Subcutaneous abdominal adipose tissue (tissue), 5 donors: Measurements from ENCODE around the gene LSM6.

ENCODE experiments used
- H3K27ac ChIP-seq: one replicate; pipeline ENCODE4 v1.7.0; 2013; ENCODE audit warnings: low read depth, mild to moderate bottlenecking, inconsistent platforms, low read length, moderate library complexity
- H3K27me3 ChIP-seq, 5 donors: one replicate each; pipeline ENCODE4 v1.7.0; 2013; ENCODE audit warnings: low read length in 5 of 5, inconsistent platforms in 1 of 5; ENCODE audit not compliant: control insufficient read depth in 5 of 5, insufficient read depth in 4 of 5
- H3K36me3 ChIP-seq, 5 donors: one replicate each; pipeline ENCODE4 v1.7.0; 2013; ENCODE audit warnings: low read length in 5 of 5; ENCODE audit not compliant: control insufficient read depth in 5 of 5, insufficient read depth in 5 of 5
- H3K4me1 ChIP-seq, 5 donors: one replicate each; pipeline ENCODE4 v1.7.0; 2013; ENCODE audit warnings: low read length in 5 of 5, mild to moderate bottlenecking in 3 of 5, moderate library complexity in 1 of 5; ENCODE audit not compliant: control insufficient read depth in 5 of 5, insufficient read depth in 5 of 5
- H3K4me3 ChIP-seq, 5 donors: one replicate each; pipeline ENCODE4 v1.7.0; 2013; ENCODE audit warnings: low read length in 5 of 5, low read depth in 1 of 5
- H3K9ac ChIP-seq, 5 donors: one replicate each; pipeline ENCODE4 v1.7.0; 2013; ENCODE audit warnings: low read length in 5 of 5, mild to moderate bottlenecking in 4 of 5, moderate library complexity in 3 of 5
- H3K9me3 ChIP-seq, 5 donors: one replicate each; pipeline ENCODE4 v1.7.0; 2013; ENCODE audit warnings: low read length in 5 of 5; ENCODE audit not compliant: control insufficient read depth in 5 of 5
- donor health status: healthy.
- donor health status: healthy.
- donor health status: healthy.
- donor health status: healthy.
- donor health status: healthy.

LSM6 gene

GRCh38 chr4:146183209-146183608 is 7.7 kb downstream of the LSM6 start:
- peaks cover 0 to 23% (median 18%) of the 10 kb centered on the region in 5 donors for H3K4me1 ChIP-seq
- H3K27me3 ChIP-seq = no peaks in the 10 kb centered on the region
- no peak overlapping the region for H3K9ac ChIP-seq
- H3K4me3 ChIP-seq = no peak overlapping the region
- H3K27ac ChIP-seq = no peak overlapping the region
- no peaks in the 10 kb centered on the region for H3K9me3 ChIP-seq
- H3K36me3 ChIP-seq = peaks cover 18 to 32% (median 31%) of the 10 kb centered on the region in 5 donors

GRCh38 chr4:146186041-146186440 is 10.5 kb downstream of the LSM6 start:
- Histone ChIP-seq H3K4me1 (peaks cover 4 to 11% (median 6%) of the 10 kb centered on the region in 5 donors), H3K9ac (no peak overlapping the region), H3K9me3 (no peaks in the 10 kb centered on the region), H3K36me3 (peaks cover 30 to 57% (median 50%) of the 10 kb centered on the region in 5 donors), H3K27me3 (no peaks in the 10 kb centered on the region), H3K27ac (no peak overlapping the region), H3K4me3 (no peak overlapping the region)

GRCh38 chr4:146186596-146186995 is 11.1 kb downstream of the LSM6 start:
- H3K27ac ChIP-seq = no peak overlapping the region
- H3K36me3 ChIP-seq = peaks cover 30 to 57% (median 51%) of the 10 kb centered on the region in 5 donors
- no peaks in the 10 kb centered on the region for H3K27me3 ChIP-seq
- no peak overlapping the region for H3K4me3 ChIP-seq
- H3K9ac ChIP-seq = no peak overlapping the region
- H3K9me3 ChIP-seq = no peaks in the 10 kb centered on the region
- H3K4me1 ChIP-seq = peaks cover 4 to 16% (median 12%) of the 10 kb centered on the region in 5 donors

- Histone ChIP-seq H3K4me3 (no peak overlapping the region), H3K36me3 (peaks cover 22 to 43% (median 34%) of the 10 kb centered on the region in 5 donors), H3K4me1 (peaks cover 4 to 32% (median 27%) of the 10 kb centered on the region in 5 donors), H3K9me3 (no peaks in the 10 kb centered on the region), H3K27ac (peak overlapping the region; percentile 98), H3K27me3 (no peaks in the 10 kb centered on the region), H3K9ac (no peak overlapping the region)
Measured at GRCh38 chr4:146190456-146190855, 14.9 kb downstream of the LSM6 start.

- H3K36me3 ChIP-seq = peaks cover 20 to 39% (median 31%) of the 10 kb centered on the region in 5 donors
- H3K9ac ChIP-seq = peak overlapping the region in 4 of 5 donors; percentile 30 to 65 (median 50)
- peak overlapping the region; percentile 98 for H3K27ac ChIP-seq
- peak overlapping the region in 1 of 5 donors; percentile 32 for H3K4me3 ChIP-seq
- no peaks in the 10 kb centered on the region for H3K9me3 ChIP-seq
- no peaks in the 10 kb centered on the region for H3K27me3 ChIP-seq
- peaks cover 4 to 36% (median 27%) of the 10 kb centered on the region in 5 donors for H3K4me1 ChIP-seq
Measured at GRCh38 chr4:146191766-146192458, 16.4 kb downstream of the LSM6 start.

GRCh38 chr4:146193628-146194027 is 18.1 kb downstream of the LSM6 start:
- no peak overlapping the region for H3K4me3 ChIP-seq
- H3K9me3 ChIP-seq = no peaks in the 10 kb centered on the region
- no peak overlapping the region for H3K9ac ChIP-seq
- peaks cover 12 to 22% (median 19%) of the 10 kb centered on the region in 5 donors for H3K36me3 ChIP-seq
- H3K4me1 ChIP-seq = peaks cover 4 to 36% (median 27%) of the 10 kb centered on the region in 5 donors
- peak overlapping the region; percentile 98 for H3K27ac ChIP-seq
- H3K27me3 ChIP-seq = no peaks in the 10 kb centered on the region

GRCh38 chr4:146194212-146194611 is 18.7 kb downstream of the LSM6 start:
- Histone ChIP-seq H3K4me1 (peaks cover 4 to 36% (median 27%) of the 10 kb centered on the region in 5 donors), H3K4me3 (no peak overlapping the region)

GRCh38 chr4:146202665-146203064 is 27.1 kb downstream of the LSM6 start:
- Histone ChIP-seq H3K9me3 (peaks cover 0 to 4% (median 0%) of the 10 kb centered on the region in 5 donors), H3K27me3 (no peaks in the 10 kb centered on the region), H3K4me1 (no peaks in the 10 kb centered on the region), H3K36me3 (peaks cover 0 to 19% (median 0%) of the 10 kb centered on the region in 5 donors), H3K4me3 (no peak overlapping the region), H3K27ac (no peak overlapping the region), H3K9ac (no peak overlapping the region)

More at GRCh38 chr4:146194212-146194611, 18.7 kb downstream of the LSM6 start:
- Histone ChIP-seq H3K27me3 (no peaks in the 10 kb centered on the region), H3K27ac (peak overlapping the region; percentile 98), H3K9me3 (no peaks in the 10 kb centered on the region), H3K36me3 (peaks cover 12 to 17% (median 15%) of the 10 kb centered on the region in 5 donors), H3K9ac (no peak overlapping the region)

GRCh38 chr4:146207410-146207809 is 31.9 kb downstream of the LSM6 start:
- Histone ChIP-seq H3K4me1 (peaks cover 0 to 6% (median 0%) of the 10 kb centered on the region in 5 donors), H3K27ac (no peak overlapping the region), H3K9ac (no peak overlapping the region), H3K4me3 (no peak overlapping the region), H3K36me3 (peaks cover 0 to 14% (median 0%) of the 10 kb centered on the region in 5 donors), H3K27me3 (no peaks in the 10 kb centered on the region), H3K9me3 (peaks cover 0 to 4% (median 0%) of the 10 kb centered on the region in 5 donors)

- no peaks in the 10 kb centered on the region for H3K36me3 ChIP-seq
- no peaks in the 10 kb centered on the region for H3K9me3 ChIP-seq
- H3K4me3 ChIP-seq = no peak overlapping the region
- peaks cover 0 to 6% (median 0%) of the 10 kb centered on the region in 5 donors for H3K4me1 ChIP-seq
- no peak overlapping the region for H3K9ac ChIP-seq
- H3K27ac ChIP-seq = no peak overlapping the region
- H3K27me3 ChIP-seq = no peaks in the 10 kb centered on the region
Measured at GRCh38 chr4:146210890-146211289, 35.4 kb downstream of the LSM6 start.
